HG03558 (cell line): ENCODE results near the gene AP2A2.

Experiments
- ATAC-seq: cut with Tn5 transposase; IDR thresholded peaks from one replicate; pipeline ENCODE4 v1.9.1; 2021; ENCODE audit warnings: moderate number of reproducible peaks; ENCODE audit not compliant: unreplicated experiment; ENCODE audit errors: extremely low read depth

Gene AP2A2

GRCh38 chr11:1036931-1037330 is 111.3 kb downstream of the AP2A2 start:
- no peak for ATAC-seq

- no peak for ATAC-seq
Measured at GRCh38 chr11:1037506-1038055, 111.9 kb downstream of the AP2A2 start.

GRCh38 chr11:1038361-1038760 is 112.7 kb downstream of the AP2A2 start:
- ATAC-seq: no peak

- ATAC-seq: no peak
Measured at GRCh38 chr11:1038921-1039320, 113.3 kb downstream of the AP2A2 start.

- no peak for ATAC-seq
Measured at GRCh38 chr11:1039481-1040427, 114.1 kb downstream of the AP2A2 start.

GRCh38 chr11:1040428-1041148 is 114.9 kb downstream of the AP2A2 start:
- no peak for ATAC-seq

- no peak for ATAC-seq
Measured at GRCh38 chr11:1041149-1041467, 115.4 kb downstream of the AP2A2 start.

GRCh38 chr11:1041471-1041870 is 115.8 kb downstream of the AP2A2 start:
- no peak for ATAC-seq

- no peak for ATAC-seq
Measured at GRCh38 chr11:1041936-1042608, 116.4 kb downstream of the AP2A2 start.

DNA sequence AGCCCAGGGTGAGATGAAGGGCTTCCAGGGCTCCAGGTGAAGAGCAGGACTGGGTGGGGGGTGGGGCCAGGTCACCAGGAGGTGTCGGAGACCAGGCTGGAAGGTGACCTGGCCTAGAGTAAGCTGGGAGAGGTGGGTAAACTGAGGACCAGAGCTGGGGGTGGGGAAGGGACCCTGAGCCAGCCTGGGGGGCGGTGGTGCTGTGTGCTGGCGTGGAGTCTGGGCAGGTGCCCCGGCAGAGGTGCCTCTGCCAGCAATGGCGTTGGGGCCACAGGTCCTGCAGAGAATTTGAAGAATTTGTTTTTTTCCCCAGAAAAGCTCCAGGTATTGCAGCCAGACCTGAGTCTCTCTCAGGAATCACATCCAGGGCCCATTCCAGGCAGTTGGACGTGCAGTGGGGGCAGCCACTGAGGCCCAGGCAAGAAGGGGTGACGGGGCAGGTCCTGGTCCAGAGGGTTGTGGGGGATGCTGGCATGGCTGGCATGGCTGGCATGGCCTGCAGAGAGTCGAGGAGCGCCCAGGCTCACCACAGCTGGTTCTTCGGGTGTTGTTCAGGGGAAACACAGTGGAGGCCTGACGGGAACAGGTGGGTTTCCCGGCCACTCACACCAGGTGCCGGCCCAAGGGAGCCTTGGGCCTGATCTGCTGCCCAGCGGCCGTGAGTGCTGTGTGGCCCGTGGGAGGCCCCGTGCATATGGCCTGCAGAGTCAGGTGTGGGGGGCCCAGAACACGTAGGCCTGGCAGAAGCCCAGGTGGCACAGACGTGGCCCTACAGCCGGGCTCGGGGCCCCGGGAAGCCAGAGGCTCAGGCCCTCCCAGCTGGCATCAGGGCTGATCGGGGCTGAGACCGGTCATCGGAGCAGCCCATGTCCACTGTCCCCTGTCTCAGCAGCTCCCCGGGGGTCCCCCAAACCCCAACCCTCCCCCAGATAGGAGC is 117.2 kb downstream of the AP2A2 start:
- ATAC-seq: no peak

- ATAC-seq: no peak
Measured at GRCh38 chr11:1043563-1044096, 118.0 kb downstream of the AP2A2 start.

GRCh38 chr11:1044160-1044559 is 118.5 kb downstream of the AP2A2 start:
- no peak for ATAC-seq

- ATAC-seq: no peak
Measured at GRCh38 chr11:1047595-1048156, 122.0 kb downstream of the AP2A2 start.

GRCh38 chr11:1048375-1049070 is 122.9 kb downstream of the AP2A2 start:
- no peak for ATAC-seq

DNA sequence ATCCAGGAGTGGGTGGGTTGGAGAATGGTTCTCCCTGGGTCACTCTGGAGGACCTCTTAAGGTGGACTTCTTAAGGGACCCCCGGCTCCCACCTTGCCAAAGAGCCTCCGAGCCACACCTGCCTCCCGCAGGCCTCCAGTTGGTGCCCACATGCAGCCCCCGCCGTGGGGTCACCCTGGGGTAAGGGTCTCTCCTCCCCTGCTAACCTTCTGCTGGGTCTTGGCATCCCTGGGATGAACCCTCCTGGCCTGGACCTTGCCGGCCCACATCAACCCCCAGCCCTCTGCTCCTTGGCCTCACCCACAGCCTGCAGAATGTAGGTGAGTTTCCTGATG is 123.4 kb downstream of the AP2A2 start:
- no peak for ATAC-seq

DNA sequence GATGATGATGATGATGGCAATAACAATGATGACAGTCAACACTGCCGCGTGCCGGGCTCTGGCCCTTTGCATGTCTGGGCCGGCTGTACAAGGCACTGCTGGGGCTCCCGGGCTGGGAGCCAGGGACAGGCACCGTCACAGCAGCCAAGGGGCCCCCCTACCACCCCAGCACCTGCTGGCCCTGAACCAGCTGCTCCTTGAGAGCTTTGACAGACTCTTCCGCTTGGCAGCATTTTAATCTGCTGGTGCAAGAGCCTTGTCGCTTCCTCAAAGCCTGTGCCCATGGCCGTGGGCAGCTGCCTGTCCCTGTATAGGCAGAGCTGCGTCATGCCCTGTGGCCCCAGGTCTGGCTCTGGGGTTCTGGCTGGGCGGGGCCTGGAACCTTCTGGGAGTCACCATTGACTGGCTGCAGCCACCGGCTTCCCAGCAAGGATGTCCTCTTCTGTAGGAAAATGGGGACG is 123.8 kb downstream of the AP2A2 start:
- no peak for ATAC-seq

GRCh38 chr11:1049911-1050580 is 124.4 kb downstream of the AP2A2 start:
- ATAC-seq: no peak
